Activated naive CD4-positive, alpha-beta T cell treated with anti-CD3 and anti-CD28 coated beads, Interleukin-2, amount 50 U/mL, for 72 hours (primary cell): Measurements from ENCODE around the gene AP5Z1. TPM values are rescaled to one million over a fixed set of nuclear protein-coding genes. Genes with fewer than 3 reads are reported as not detected.
A peak's percentile ranks its signal among the peaks of the same experiment; 100 is the strongest.

Source experiments
- ATAC-seq, 2 donors: fragments of 150-1000 bp; cut with Tn5 transposase; 2 replicates each; pipeline ENCODE4 v1.10.0; 2021; ENCODE audit warnings: mild to moderate bottlenecking in 2 of 2, moderate library complexity in 2 of 2
- DNase-seq, 2 donors: peaks; one replicate each; pipeline ENCODE4 v3.0.0; 2021 to 2022; ENCODE audit warnings: low spot score in 2 of 2
- H3K27ac Mint-ChIP-seq, 2 donors: one replicate each; pipeline ENCODE4 v1.8.0; 2022; ENCODE audit warnings: mild to moderate bottlenecking in 2 of 2, mixed read lengths in 2 of 2
- H3K36me3 Mint-ChIP-seq, 2 donors: one replicate each; pipeline ENCODE4 v1.8.0; 2022; ENCODE audit warnings: mixed read lengths in 2 of 2
- H3K9me3 Mint-ChIP-seq, 2 donors: one replicate each; pipeline ENCODE4 v1.8.0; 2022; ENCODE audit warnings: mixed read lengths in 2 of 2
- total RNA-seq, 2 donors: library from RNA; stranded (reverse); gene quantifications; one replicate each; pipeline ENCODE4 v1.2.3, GENCODE V29; 2022

AP5Z1 gene
- total RNA-seq, 2 donors from 2014 or later = 35.2 to 39.0 TPM

GRCh38 chr7:4742852-4743251 lies 32.6 kb upstream of the AP5Z1 start:
- ATAC-seq = no peak

GRCh38 chr7:4744391-4745264 lies 30.8 kb upstream of the AP5Z1 start:
- peaks cover 18 to 42% of the 10 kb centered on the region in 2 donors for H3K36me3 Mint-ChIP-seq
- DNase-seq = peak; percentile 75 to 77
- H3K9me3 Mint-ChIP-seq = no peaks in the 10 kb centered on the region
- ATAC-seq = peak; percentile 72 to 86
- H3K27ac Mint-ChIP-seq = peak overlapping the region; percentile 53 to 88

More at GRCh38 chr7:4742852-4743251, 32.6 kb upstream of the AP5Z1 start:
- no peak for DNase-seq
- H3K27ac Mint-ChIP-seq = peak overlapping the region in 1 of 2 donors; percentile 60
- H3K9me3 Mint-ChIP-seq = no peaks in the 10 kb centered on the region
- H3K36me3 Mint-ChIP-seq = peaks cover 9 to 27% of the 10 kb centered on the region in 2 donors

GRCh38 chr7:4745265-4745919 lies 30.0 kb upstream of the AP5Z1 start:
- H3K36me3 Mint-ChIP-seq = peaks cover 18 to 42% of the 10 kb centered on the region in 2 donors
- H3K27ac Mint-ChIP-seq = peak overlapping the region; percentile 88 to 94
- ATAC-seq = peak; percentile 24 to 35
- no peak for DNase-seq
- no peaks in the 10 kb centered on the region for H3K9me3 Mint-ChIP-seq

- Mint-ChIP-seq H3K36me3 (peaks cover 18 to 42% of the 10 kb centered on the region in 2 donors), H3K9me3 (no peaks in the 10 kb centered on the region), H3K27ac (peak overlapping the region; percentile 88 to 94)
- ATAC-seq (peak in 1 of 2 donors; percentile 45), DNase-seq (no peak)
These were observed 29.2 kb upstream of the AP5Z1 start for GRCh38 chr7:4745971-4746919.

GRCh38 chr7:4747013-4747412 lies 28.4 kb upstream of the AP5Z1 start:
- no peak for ATAC-seq
- peak overlapping the region in 1 of 2 donors; percentile 88 for H3K27ac Mint-ChIP-seq
- H3K36me3 Mint-ChIP-seq = peaks cover 14 to 36% of the 10 kb centered on the region in 2 donors
- no peaks in the 10 kb centered on the region for H3K9me3 Mint-ChIP-seq
- no peak for DNase-seq

GRCh38 chr7:4747746-4748145 lies 27.7 kb upstream of the AP5Z1 start:
- DNase-seq (no peak), ATAC-seq (no peak)
- Mint-ChIP-seq H3K9me3 (no peaks in the 10 kb centered on the region), H3K36me3 (peaks cover 13 to 30% of the 10 kb centered on the region in 2 donors), H3K27ac (peak overlapping the region; percentile 88 to 95)

GRCh38 chr7:4748231-4748681 lies 27.2 kb upstream of the AP5Z1 start:
- Mint-ChIP-seq H3K27ac (peak overlapping the region; percentile 88 to 95), H3K36me3 (peaks cover 13 to 27% of the 10 kb centered on the region in 2 donors), H3K9me3 (no peaks in the 10 kb centered on the region)
- peak in 1 of 2 donors; percentile 5 for ATAC-seq
- DNase-seq = no peak

GRCh38 chr7:4749363-4749762 lies 26.1 kb upstream of the AP5Z1 start:
- DNase-seq (no peak), ATAC-seq (no peak)
- H3K27ac Mint-ChIP-seq = peak overlapping the region; percentile 88 to 95
- H3K36me3 Mint-ChIP-seq = peaks cover 13 to 27% of the 10 kb centered on the region in 2 donors
- no peaks in the 10 kb centered on the region for H3K9me3 Mint-ChIP-seq

- Mint-ChIP-seq H3K36me3 (peaks cover 13 to 27% of the 10 kb centered on the region in 2 donors), H3K27ac (peak overlapping the region in 1 of 2 donors; percentile 88), H3K9me3 (no peaks in the 10 kb centered on the region)
- DNase-seq (no peak), ATAC-seq (no peak)
These were observed 25.6 kb upstream of the AP5Z1 start for GRCh38 chr7:4749798-4750197.

GRCh38 chr7:4751398-4751947 lies 23.9 kb upstream of the AP5Z1 start:
- Mint-ChIP-seq H3K36me3 (peaks cover 13 to 27% of the 10 kb centered on the region in 2 donors), H3K27ac (no peak overlapping the region), H3K9me3 (no peaks in the 10 kb centered on the region)
- no peak for DNase-seq
- ATAC-seq = no peak

- peaks cover 0 to 5% of the 10 kb centered on the region in 2 donors for H3K36me3 Mint-ChIP-seq
- peak; percentile 92 to 96 for ATAC-seq
- peak overlapping the region in 1 of 2 donors; percentile 51 for H3K27ac Mint-ChIP-seq
- DNase-seq = peak; percentile 80 to 91
- no peaks in the 10 kb centered on the region for H3K9me3 Mint-ChIP-seq
These were observed 21.6 kb upstream of the AP5Z1 start for GRCh38 chr7:4753598-4754432.

GRCh38 chr7:4754433-4755010 lies 20.9 kb upstream of the AP5Z1 start:
- DNase-seq (no peak), ATAC-seq (no peak)
- no peaks in the 10 kb centered on the region for H3K36me3 Mint-ChIP-seq
- no peaks in the 10 kb centered on the region for H3K9me3 Mint-ChIP-seq
- no peak overlapping the region for H3K27ac Mint-ChIP-seq

GRCh38 chr7:4755045-4755444 lies 20.4 kb upstream of the AP5Z1 start:
- ATAC-seq = no peak
- DNase-seq = no peak
- no peaks in the 10 kb centered on the region for H3K9me3 Mint-ChIP-seq
- H3K27ac Mint-ChIP-seq = no peak overlapping the region
- H3K36me3 Mint-ChIP-seq = no peaks in the 10 kb centered on the region

- ATAC-seq (no peak), DNase-seq (no peak)
- no peaks in the 10 kb centered on the region for H3K9me3 Mint-ChIP-seq
- no peaks in the 10 kb centered on the region for H3K36me3 Mint-ChIP-seq
- no peak overlapping the region for H3K27ac Mint-ChIP-seq
These were observed 17.3 kb upstream of the AP5Z1 start for GRCh38 chr7:4758111-4758510.

GRCh38 chr7:4758791-4759190 lies 16.6 kb upstream of the AP5Z1 start:
- H3K36me3 Mint-ChIP-seq = no peaks in the 10 kb centered on the region
- H3K27ac Mint-ChIP-seq = no peak overlapping the region

More at GRCh38 chr7:4758791-4759190, 16.6 kb upstream of the AP5Z1 start:
- no peaks in the 10 kb centered on the region for H3K9me3 Mint-ChIP-seq
- no peak for ATAC-seq
- DNase-seq = no peak
